ENCODE measurements around the gene PTCD1.

PTCD1 gene

DNA sequence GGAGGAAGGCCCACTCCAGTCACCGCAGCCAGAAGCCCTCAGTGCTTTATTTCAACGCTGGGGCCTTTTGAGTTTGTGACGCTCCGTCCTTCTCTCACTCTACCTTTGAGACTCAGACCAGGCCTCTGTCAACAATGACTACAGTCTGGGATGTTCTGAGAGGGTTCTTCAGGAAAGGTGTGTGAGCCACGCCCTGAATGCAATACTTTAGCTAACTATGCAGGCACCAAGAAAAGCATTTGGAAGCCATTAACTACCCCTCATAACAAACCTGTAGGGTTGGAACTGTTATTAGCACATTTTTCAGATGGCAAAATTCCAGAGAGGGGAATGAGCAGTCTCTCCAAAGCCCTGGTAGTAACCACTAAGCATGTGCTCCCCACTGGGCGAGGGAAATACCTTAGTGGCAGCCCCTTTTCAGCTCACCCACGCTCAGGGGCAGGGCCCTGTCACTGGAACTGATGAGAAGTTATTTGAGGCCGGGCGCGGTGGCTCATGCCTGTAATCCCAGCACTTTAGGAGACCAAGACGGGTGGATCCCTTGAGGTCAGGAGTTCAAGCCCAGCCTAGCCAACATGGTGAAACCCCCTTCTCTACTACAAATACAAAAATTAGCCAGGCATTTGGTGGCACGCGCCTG lies 69.7 kb downstream of the PTCD1 start:
- no peak overlapping the region for H3K4me3 ChIP-seq (ENCODE audit: low read length)
- DNase-seq (ENCODE audit: low read depth) = no peak
- TF ChIP-seq, protein P1, sequence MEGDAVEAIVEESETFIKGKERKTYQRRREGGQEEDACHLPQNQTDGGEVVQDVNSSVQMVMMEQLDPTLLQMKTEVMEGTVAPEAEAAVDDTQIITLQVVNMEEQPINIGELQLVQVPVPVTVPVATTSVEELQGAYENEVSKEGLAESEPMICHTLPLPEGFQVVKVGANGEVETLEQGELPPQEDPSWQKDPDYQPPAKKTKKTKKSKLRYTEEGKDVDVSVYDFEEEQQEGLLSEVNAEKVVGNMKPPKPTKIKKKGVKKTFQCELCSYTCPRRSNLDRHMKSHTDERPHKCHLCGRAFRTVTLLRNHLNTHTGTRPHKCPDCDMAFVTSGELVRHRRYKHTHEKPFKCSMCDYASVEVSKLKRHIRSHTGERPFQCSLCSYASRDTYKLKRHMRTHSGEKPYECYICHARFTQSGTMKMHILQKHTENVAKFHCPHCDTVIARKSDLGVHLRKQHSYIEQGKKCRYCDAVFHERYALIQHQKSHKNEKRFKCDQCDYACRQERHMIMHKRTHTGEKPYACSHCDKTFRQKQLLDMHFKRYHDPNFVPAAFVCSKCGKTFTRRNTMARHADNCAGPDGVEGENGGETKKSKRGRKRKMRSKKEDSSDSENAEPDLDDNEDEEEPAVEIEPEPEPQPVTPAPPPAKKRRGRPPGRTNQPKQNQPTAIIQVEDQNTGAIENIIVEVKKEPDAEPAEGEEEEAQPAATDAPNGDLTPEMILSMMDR (conservative IDR thresholded peaks at IDR 0.05; ENCODE audit: low read depth, low read length) = no peak
